Caco-2 (cell line): ENCODE measurements around the gene EML4. TPM values are rescaled to one million over a fixed set of nuclear protein-coding genes. Genes with fewer than 3 reads are reported as not detected.

Experiments used
- BruUV-seq: library from RNA; stranded (reverse); fragments of 400-500 nt; replicated peaks from 2 replicates; lab custom pipeline; 2021; lab: Mats Ljungman, UMichigan
- CTCF ChIA-PET: fragments of 300-600 bp; sonication (Branson Sonifier 250); formaldehyde crosslinking; loops from one replicate; lab custom pipeline; 2022; ENCODE audit warnings: antibody characterized with exemption; lab: Charles Lee
- POLR2A ChIA-PET: fragments of 300-600 bp; sonication (Branson Sonifier 250); formaldehyde crosslinking; loops from one replicate; lab custom pipeline; 2022; ENCODE audit warnings: antibody characterized with exemption; lab: Charles Lee
- DNase-seq, 2 experiments: peaks; one replicate each; pipeline versions ENCODE4 v3.0.0 to v3.0.0-alpha.2; 2020 to 2022
- H3K27me3 ChIP-seq: replicated peaks from 2 replicates; pipeline ENCODE4 v1.6.0; 2011; ENCODE audit warnings: low read length; ENCODE audit not compliant: control insufficient read depth, insufficient read depth
- H3K36me3 ChIP-seq: 2 replicates; pipeline ENCODE4 v1.5.1; 2011; ENCODE audit warnings: low read length; ENCODE audit not compliant: control insufficient read depth, insufficient read depth
- H3K4me1 ChIP-seq: fragments of 250-450 bp; sonication (Bioruptor Pico); 2 replicates; pipeline ENCODE4 v1.5.1; 2020; ENCODE audit warnings: mild to moderate bottlenecking
- H3K4me3 ChIP-seq: 2 replicates; pipeline ENCODE4 v1.5.1; 2011; ENCODE audit warnings: low read depth, mild to moderate bottlenecking, control low read depth, low read length
- H3K9me3 ChIP-seq: fragments of 250-450 bp; sonication (Bioruptor Pico); 2 replicates; pipeline ENCODE4 v1.5.1; 2020; ENCODE audit warnings: mild to moderate bottlenecking, moderate library complexity
- H3K27ac Mint-ChIP-seq: one replicate; pipeline ENCODE4 v1.8.0; 2022; ENCODE audit warnings: mixed read lengths; ENCODE audit not compliant: unreplicated experiment
- H3K27me3 Mint-ChIP-seq: one replicate; pipeline ENCODE4 v1.8.0; 2022; ENCODE audit warnings: mixed read lengths; ENCODE audit not compliant: insufficient read depth, unreplicated experiment
- H3K36me3 Mint-ChIP-seq: one replicate; pipeline ENCODE4 v1.8.0; 2022; ENCODE audit warnings: mild to moderate bottlenecking, mixed read lengths; ENCODE audit not compliant: insufficient read depth, unreplicated experiment
- H3K4me1 Mint-ChIP-seq: one replicate; pipeline ENCODE4 v1.8.0; 2022; ENCODE audit warnings: low read depth, mixed read lengths; ENCODE audit not compliant: unreplicated experiment
- H3K4me3 Mint-ChIP-seq: one replicate; pipeline ENCODE4 v1.8.0; 2022; ENCODE audit warnings: mild to moderate bottlenecking, moderate library complexity, mixed read lengths; ENCODE audit not compliant: unreplicated experiment
- H3K9me3 Mint-ChIP-seq: one replicate; pipeline ENCODE4 v1.8.0; 2022; ENCODE audit warnings: mixed read lengths; ENCODE audit not compliant: unreplicated experiment
- intact Hi-C: fragments of 100-400 bp; cut with micrococcal nuclease; formaldehyde crosslinking; loops from one replicate; pipeline ENCODE4 v1.10.0; 2022; ENCODE audit not compliant: unreplicated experiment
- total RNA-seq: library from RNA; stranded (reverse); gene quantifications from 2 replicates; pipeline ENCODE4 v1.2.3, GENCODE V29; 2022
- TF ChIP-seq, protein P1 (sequence below), 2 experiments: fragments of 200-600 bp in 1 of 2; IDR thresholded peaks; 1 replicate in 1 of 2; 2 replicates in 1 of 2; pipeline versions ENCODE4 v1.5.1 to v1.8.0; 2011 to 2022; ENCODE audit warnings: antibody characterized with exemption in 1 of 2, control low read depth in 1 of 2, inconsistent platforms in 1 of 2, low read depth in 1 of 2, low read length in 1 of 2, mild to moderate bottlenecking in 1 of 2, moderate library complexity in 1 of 2; ENCODE audit not compliant: insufficient read depth in 1 of 2, severe bottlenecking in 1 of 2, unreplicated experiment in 1 of 2

The EML4 gene
- total RNA-seq, 1 experiment from 2014 or later: 125 TPM

DNA sequence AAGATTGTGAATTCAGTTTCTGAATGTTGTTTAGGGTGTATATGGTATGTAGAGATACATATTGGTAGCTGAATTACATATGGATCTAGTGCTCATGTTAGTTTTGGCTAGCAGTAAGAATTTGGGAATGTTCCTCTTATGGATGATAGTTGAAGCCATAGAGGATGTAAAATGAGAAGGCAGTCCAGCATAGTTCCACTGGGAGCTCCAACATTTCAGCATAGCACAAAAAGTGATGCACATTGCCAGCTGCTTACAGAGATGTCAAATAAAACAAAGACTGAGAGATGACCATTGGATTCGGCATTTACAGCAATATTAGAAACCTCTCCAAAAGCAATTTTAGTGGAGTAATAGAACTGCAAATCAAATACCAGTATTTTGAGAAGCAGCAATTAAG lies 77.4 kb downstream of the EML4 start:
- Histone ChIP-seq H3K4me1 (peaks cover 11% of the 10 kb centered on the region), H3K9me3 (no peaks in the 10 kb centered on the region), H3K27me3 (no peaks in the 10 kb centered on the region), H3K4me3 (no peak overlapping the region), H3K36me3 (peaks cover 3% of the 10 kb centered on the region; the same call in 1 of the 2 replicates)
- Mint-ChIP-seq H3K27me3 (no peaks in the 10 kb centered on the region), H3K36me3 (peaks cover 33% of the 10 kb centered on the region), H3K4me1 (peaks cover 25% of the 10 kb centered on the region), H3K27ac (no peak overlapping the region), H3K4me3 (no peak overlapping the region), H3K9me3 (no peaks in the 10 kb centered on the region)
- ChIA-PET CTCF (no interaction called here), POLR2A (no interaction called here)
- DNase-seq: no peak
- BruUV-seq: no TSS peak
- TF ChIP-seq, protein P1, sequence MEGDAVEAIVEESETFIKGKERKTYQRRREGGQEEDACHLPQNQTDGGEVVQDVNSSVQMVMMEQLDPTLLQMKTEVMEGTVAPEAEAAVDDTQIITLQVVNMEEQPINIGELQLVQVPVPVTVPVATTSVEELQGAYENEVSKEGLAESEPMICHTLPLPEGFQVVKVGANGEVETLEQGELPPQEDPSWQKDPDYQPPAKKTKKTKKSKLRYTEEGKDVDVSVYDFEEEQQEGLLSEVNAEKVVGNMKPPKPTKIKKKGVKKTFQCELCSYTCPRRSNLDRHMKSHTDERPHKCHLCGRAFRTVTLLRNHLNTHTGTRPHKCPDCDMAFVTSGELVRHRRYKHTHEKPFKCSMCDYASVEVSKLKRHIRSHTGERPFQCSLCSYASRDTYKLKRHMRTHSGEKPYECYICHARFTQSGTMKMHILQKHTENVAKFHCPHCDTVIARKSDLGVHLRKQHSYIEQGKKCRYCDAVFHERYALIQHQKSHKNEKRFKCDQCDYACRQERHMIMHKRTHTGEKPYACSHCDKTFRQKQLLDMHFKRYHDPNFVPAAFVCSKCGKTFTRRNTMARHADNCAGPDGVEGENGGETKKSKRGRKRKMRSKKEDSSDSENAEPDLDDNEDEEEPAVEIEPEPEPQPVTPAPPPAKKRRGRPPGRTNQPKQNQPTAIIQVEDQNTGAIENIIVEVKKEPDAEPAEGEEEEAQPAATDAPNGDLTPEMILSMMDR (IDR thresholded peaks at IDR 0.05; ENCODE audit: insufficient read depth in 1 of 2, low read depth in 1 of 2, low read length in 1 of 2, severe bottlenecking in 1 of 2, unreplicated experiment in 1 of 2): no peak
- intact Hi-C loops: no loop called here

DNA sequence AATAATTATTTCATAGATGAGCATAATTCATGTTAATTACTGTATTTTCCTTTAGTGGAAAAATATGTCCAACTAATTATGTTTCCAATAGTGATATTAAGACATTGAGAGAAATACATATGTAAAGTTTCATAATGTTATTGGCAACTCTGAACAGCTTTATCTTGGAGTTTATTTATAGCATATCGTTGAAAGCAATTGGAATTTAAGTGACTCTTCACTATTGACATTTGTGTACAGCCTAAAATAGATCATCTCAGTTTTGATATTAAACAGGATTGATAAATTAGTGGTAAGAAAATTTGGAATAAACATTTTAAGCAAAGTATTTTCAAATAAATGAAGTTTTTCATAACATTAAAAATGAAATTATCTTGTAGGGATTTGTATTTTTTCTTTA lies 79.7 kb downstream of the EML4 start:
- ChIA-PET POLR2A (no interaction called here), CTCF (no interaction called here)
- Mint-ChIP-seq H3K27ac (no peak overlapping the region), H3K36me3 (peaks cover 35% of the 10 kb centered on the region), H3K4me1 (peaks cover 14% of the 10 kb centered on the region), H3K4me3 (no peak overlapping the region), H3K9me3 (no peaks in the 10 kb centered on the region), H3K27me3 (no peaks in the 10 kb centered on the region)
- no peaks in the 10 kb centered on the region for H3K4me1 ChIP-seq
- no peak for DNase-seq
- H3K9me3 ChIP-seq: no peaks in the 10 kb centered on the region
- intact Hi-C loops: no loop called here
- H3K36me3 ChIP-seq: peaks cover 3% of the 10 kb centered on the region; the same call in 1 of the 2 replicates
- TF ChIP-seq, protein P1 (IDR thresholded peaks at IDR 0.05; ENCODE audit: insufficient read depth in 1 of 2, low read depth in 1 of 2, low read length in 1 of 2, severe bottlenecking in 1 of 2, unreplicated experiment in 1 of 2): no peak
- no peaks in the 10 kb centered on the region for H3K27me3 ChIP-seq
- H3K4me3 ChIP-seq: no peak overlapping the region
- BruUV-seq: no TSS peak

DNA sequence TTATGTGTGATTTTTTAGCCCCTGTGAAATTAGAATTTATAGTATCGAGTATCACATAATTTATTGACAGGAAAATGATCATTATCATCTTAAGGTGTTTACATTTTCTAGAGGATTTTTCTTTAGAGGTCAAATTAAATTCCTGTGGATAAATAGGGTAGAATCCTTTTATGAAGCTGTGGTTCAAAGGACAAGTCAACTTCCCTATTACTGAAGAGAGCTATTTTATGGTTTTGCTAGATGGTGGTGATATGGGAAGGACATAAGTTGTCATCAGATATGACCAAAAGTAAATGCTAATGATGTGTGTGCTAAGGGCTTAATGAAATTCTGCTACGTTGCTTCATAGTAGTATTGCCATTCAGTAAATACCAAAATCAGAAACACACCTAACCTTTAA lies 80.1 kb downstream of the EML4 start:
- POLR2A ChIA-PET: no interaction called here
- no peak for DNase-seq
- intact Hi-C loops: no loop called here
- CTCF ChIA-PET: no interaction called here
- Histone ChIP-seq H3K9me3 (no peaks in the 10 kb centered on the region), H3K36me3 (peaks cover 3% of the 10 kb centered on the region; the same call in 1 of the 2 replicates), H3K4me3 (no peak overlapping the region), H3K27me3 (no peaks in the 10 kb centered on the region), H3K4me1 (no peaks in the 10 kb centered on the region)
- Mint-ChIP-seq H3K4me3 (no peak overlapping the region), H3K27ac (no peak overlapping the region), H3K9me3 (no peaks in the 10 kb centered on the region), H3K36me3 (peaks cover 36% of the 10 kb centered on the region), H3K4me1 (peaks cover 12% of the 10 kb centered on the region), H3K27me3 (no peaks in the 10 kb centered on the region)
- TF ChIP-seq, protein P1 (IDR thresholded peaks at IDR 0.05; ENCODE audit: insufficient read depth in 1 of 2, low read depth in 1 of 2, low read length in 1 of 2, severe bottlenecking in 1 of 2, unreplicated experiment in 1 of 2): no peak
- BruUV-seq: no TSS peak
